GM23338 (cell line): Measurements from ENCODE around the gene SCFD1.

Experiments used
- CTCF ChIP-seq, 2 experiments: fragments of 200-600 bp in 1 of 2; sonication (generic) in 1 of 2; conservative IDR thresholded peaks; 2 replicates each; pipeline versions ENCODE4 v1.5.1 to v1.6.1; 2016 to 2017; ENCODE audit warnings: antibody characterized with exemption in 2 of 2, low read depth in 2 of 2, mild to moderate bottlenecking in 2 of 2, moderate library complexity in 1 of 2
- EZH2phosphoT487 ChIP-seq: fragments of 200-600 bp; sonication (generic); IDR thresholded peaks from one replicate; pipeline ENCODE4 v1.8.1; 2018; ENCODE audit warnings: antibody characterized with exemption; ENCODE audit not compliant: unreplicated experiment
- JUNB ChIP-seq: IDR thresholded peaks from one replicate; pipeline ENCODE4 v1.6.1; 2016; ENCODE audit warnings: antibody characterized with exemption; ENCODE audit not compliant: unreplicated experiment
- POLR2AphosphoS5 ChIP-seq: IDR thresholded peaks from 2 replicates; pipeline ENCODE4 v1.6.1; 2016; ENCODE audit warnings: antibody characterized with exemption, low read depth
- REST ChIP-seq: IDR thresholded peaks from one replicate; pipeline ENCODE4 v1.6.1; 2018; ENCODE audit warnings: antibody characterized with exemption; ENCODE audit not compliant: unreplicated experiment

- TF ChIP-seq CTCF (conservative IDR thresholded peaks at IDR 0.05; ENCODE audit: low read depth in 2 of 2) = no peak
- no peak for TF ChIP-seq REST
- no peak for TF ChIP-seq POLR2AphosphoS5
- no peak for TF ChIP-seq EZH2phosphoT487
- no peak for TF ChIP-seq JUNB
Observed at GRCh38 chr14:30754778-30755177, 132.7 kb downstream of the SCFD1 start.
